Right lobe of liver (tissue), 6 donors: ENCODE results near the gene TXNIP. TPM values are rescaled to one million over a fixed set of nuclear protein-coding genes. Genes with fewer than 3 reads are reported as not detected.

Experiments used
- ATAC-seq, 4 donors: fragments of 200-7000 bp; cut with Tn5 transposase; one replicate each; pipeline ENCODE4 v1.9.1; 2020; ENCODE audit warnings: mild to moderate bottlenecking in 4 of 4, moderate library complexity in 4 of 4
- DNase-seq, 3 donors: peaks; one replicate each; pipeline ENCODE4 v3.0.0-alpha.2; 2020
- H3K27ac ChIP-seq, 3 donors: fragments of 200-600 bp; one replicate each; pipeline ENCODE4 v1.8.0; 2022
- H3K27me3 ChIP-seq, 2 donors: fragments of 200-600 bp; one replicate each; pipeline ENCODE4 v1.8.0; 2022
- H3K36me3 ChIP-seq, 4 donors: fragments of 200-600 bp; sonication (generic) in 1 of 4; one replicate each; pipeline versions ENCODE4 v1.5.1 to v1.8.0; 2017 to 2022; ENCODE audit warnings: control low read depth in 1 of 4
- H3K4me1 ChIP-seq, 4 donors: fragments of 200-600 bp; sonication (generic) in 1 of 4; one replicate each; pipeline versions ENCODE4 v1.5.1 to v1.8.0; 2017 to 2022; ENCODE audit warnings: control low read depth in 1 of 4
- H3K4me3 ChIP-seq, 3 donors: fragments of 200-600 bp; one replicate each; pipeline ENCODE4 v1.8.0; 2022
- H3K9me3 ChIP-seq, 4 donors: fragments of 200-600 bp; sonication (generic) in 1 of 4; one replicate each; pipeline versions ENCODE4 v1.5.1 to v1.8.0; 2017 to 2022; ENCODE audit warnings: control low read depth in 1 of 4
- CTCF ChIP-seq, 4 donors: fragments of 200-600 bp in 3 of 4; fragments of 450-650 bp in 1 of 4; IDR thresholded peaks; one replicate each; pipeline versions ENCODE4 v1.5.1 to v1.8.0; 2016 to 2022; ENCODE audit warnings: antibody characterized with exemption in 4 of 4, mild to moderate bottlenecking in 2 of 4
- POLR2A ChIP-seq: fragments of 450-650 bp; IDR thresholded peaks from one replicate; pipeline ENCODE4 v1.6.1; 2017; ENCODE audit warnings: antibody characterized with exemption, mild to moderate bottlenecking
- WGBS: methylation state at CpG from one replicate; pipeline ENCODE4 v1.1.6; 2018; ENCODE audit warnings: low coverage, low lambda C conversion rate; ENCODE audit not compliant: insufficient coverage; ENCODE audit errors: missing lambda C conversion rate; 5-methylcytosine and 5-hydroxymethylcytosine counted together
- intact Hi-C, 2 donors: fragments of 100-400 bp; cut with DNase I; formaldehyde crosslinking; loops; one replicate each; pipeline versions ENCODE4 v1.11.2 to v1.14.1; 2022
- total RNA-seq, 6 experiments: library from RNA; depleted of rRNA in 2 of 6; stranded (reverse); fragments of >200 nt in 2 of 6; fragmentation: NEBNext Ultra II Directional in 3 of 6; extraction: Animal tissue kit (Norgen Biotek cat#: 25700) in 3 of 6; gene quantifications; one replicate each; pipeline versions ENCODE4 v1.1.0 to v1.2.4, GENCODE V29; 2016 to 2023
- donor health status: DM: no; HTN: yes; CAD: no.
- donor health status: DM: no; HTN: no; CAD: no.
- donor health status: DM: no; HTN: no; CAD: no.
- donor health status: DM: no; HTN: yes; CAD: no.
- donor health status: DM: no; HTN: yes; CAD: no.

Gene TXNIP
- total RNA-seq, 6 experiments from 2014 or later = 56.3 to 398 (median 134) TPM

DNA sequence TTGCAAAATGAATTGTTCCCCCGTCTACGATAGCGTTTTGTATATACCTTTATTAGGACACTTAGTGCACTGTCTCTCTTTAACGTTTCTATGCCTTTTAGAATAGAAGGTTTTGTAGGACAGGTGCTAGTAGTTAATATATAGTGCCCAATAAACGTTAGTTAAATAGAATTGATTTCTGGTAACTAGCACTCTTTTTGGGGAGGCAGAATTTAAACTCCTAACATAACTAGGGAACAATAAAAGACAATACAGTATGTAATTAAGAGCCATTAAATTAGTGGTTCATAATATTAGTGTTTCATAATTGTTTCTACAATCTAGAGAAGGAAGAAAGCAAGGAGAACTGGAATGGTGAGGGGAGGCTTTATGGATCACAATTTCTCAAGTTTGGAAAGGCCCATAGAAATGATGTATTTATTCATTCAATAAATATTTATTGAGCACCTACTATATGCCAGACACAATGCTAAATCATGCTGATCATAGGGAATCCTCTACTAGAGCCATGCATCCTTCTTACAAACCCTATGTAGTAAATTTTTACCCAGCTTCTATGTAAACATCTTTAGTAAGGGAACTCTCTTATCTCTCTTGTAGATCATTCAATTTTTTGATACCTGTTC lies 31.1 kb downstream of the TXNIP start:
- peak overlapping the region; percentile 62 to 74 (median 63) for H3K4me3 ChIP-seq
- peaks cover 0 to 30% (median 7%) of the 10 kb centered on the region in 4 donors for H3K4me1 ChIP-seq
- no peak for ATAC-seq
- intact Hi-C loops = no loop called here
- 0% methylated on average over 5 of the region's 5 CpGs for WGBS
- no peaks in the 10 kb centered on the region for H3K36me3 ChIP-seq
- no peak for DNase-seq
- H3K27ac ChIP-seq = peak overlapping the region; percentile 59 to 79 (median 74)
- H3K27me3 ChIP-seq = no peaks in the 10 kb centered on the region
- no peak for TF ChIP-seq CTCF (IDR thresholded peaks at IDR 0.05)
- no peak for TF ChIP-seq POLR2A
- no peaks in the 10 kb centered on the region for H3K9me3 ChIP-seq

GRCh38 chr1:145964328-145965118 lies 31.9 kb downstream of the TXNIP start, which contains the start of the genes ANKRD34A and POLR3GL:
Gene ANKRD34A, minus strand, starts transcription at chr1:145964575. Its CDS starts 2,816 bp downstream, at chr1:145961759.
Gene POLR3GL, plus strand, starts transcription at chr1:145964690. Its CDS starts 10,176 bp downstream, at chr1:145974866.
- peak within 1 kb of the TSS; percentile 62 to 74 (median 63) for H3K4me3 ChIP-seq
- TF ChIP-seq POLR2A (peak; percentile 88), CTCF (IDR thresholded peaks at IDR 0.05) (no peak)
- no peaks in the 10 kb centered on the region for H3K27me3 ChIP-seq
- no peaks in the 10 kb centered on the region for H3K36me3 ChIP-seq
- DNase-seq = peak; percentile 95 to 97 (median 97)
- peaks cover 0 to 30% (median 7%) of the 10 kb centered on the region in 4 donors for H3K4me1 ChIP-seq
- under 1% methylated on average over 26 of the region's 37 CpGs for WGBS
- no peaks in the 10 kb centered on the region for H3K9me3 ChIP-seq
- intact Hi-C loops = no loop called here
- peak; percentile 85 to 91 (median 88) for ATAC-seq
- H3K27ac ChIP-seq = peak within 1 kb of the TSS; percentile 59 to 79 (median 74)

DNA sequence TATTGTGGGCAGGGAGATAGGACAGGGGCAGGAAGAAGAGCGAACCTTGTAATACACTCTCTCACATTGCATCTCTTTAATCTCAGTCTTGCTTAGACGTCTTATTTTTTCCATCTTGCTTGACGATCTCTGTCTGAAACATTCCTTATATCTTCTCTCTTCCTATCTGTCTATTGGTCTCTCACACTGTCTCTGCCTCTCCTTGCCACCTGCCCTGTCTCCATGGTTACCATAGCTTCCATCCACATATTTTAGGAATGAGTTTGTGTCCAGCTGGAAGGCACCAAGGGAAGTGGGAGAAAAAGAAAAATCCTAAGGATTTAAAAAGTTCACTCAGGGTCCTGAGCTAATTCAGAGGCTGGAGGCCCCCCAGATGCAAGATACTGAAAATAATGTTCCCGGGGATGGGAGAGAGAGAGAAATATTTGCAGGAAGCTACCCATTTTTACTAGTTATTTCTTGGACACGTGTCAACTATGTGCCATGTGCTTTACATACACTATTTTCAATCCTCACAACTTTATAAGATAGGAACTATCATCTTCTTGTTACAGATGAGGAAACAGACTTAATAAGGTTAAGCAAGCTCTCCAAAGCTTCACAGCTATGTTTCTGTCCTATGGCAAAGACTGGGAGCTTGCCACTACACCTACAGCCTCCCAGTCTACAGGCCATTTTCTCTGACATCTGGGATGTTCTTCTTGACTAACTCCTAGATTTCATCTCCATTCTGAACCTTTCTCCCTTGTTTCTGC lies 32.9 kb downstream of the TXNIP start:
- Histone ChIP-seq H3K27ac (peak overlapping the region; percentile 59 to 79 (median 74)), H3K9me3 (no peaks in the 10 kb centered on the region), H3K36me3 (no peaks in the 10 kb centered on the region), H3K27me3 (no peaks in the 10 kb centered on the region), H3K4me3 (peak overlapping the region; percentile 62 to 74 (median 63)), H3K4me1 (peaks cover 0 to 32% (median 8%) of the 10 kb centered on the region in 4 donors)
- TF ChIP-seq CTCF (IDR thresholded peaks at IDR 0.05) (no peak), POLR2A (no peak)
- DNase-seq = no peak
- 58% methylated on average over 5 of the region's 5 CpGs for WGBS
- no peak for ATAC-seq
- intact Hi-C loops = no loop called here
